Measurements from ENCODE around the gene CARS2.

DNA sequence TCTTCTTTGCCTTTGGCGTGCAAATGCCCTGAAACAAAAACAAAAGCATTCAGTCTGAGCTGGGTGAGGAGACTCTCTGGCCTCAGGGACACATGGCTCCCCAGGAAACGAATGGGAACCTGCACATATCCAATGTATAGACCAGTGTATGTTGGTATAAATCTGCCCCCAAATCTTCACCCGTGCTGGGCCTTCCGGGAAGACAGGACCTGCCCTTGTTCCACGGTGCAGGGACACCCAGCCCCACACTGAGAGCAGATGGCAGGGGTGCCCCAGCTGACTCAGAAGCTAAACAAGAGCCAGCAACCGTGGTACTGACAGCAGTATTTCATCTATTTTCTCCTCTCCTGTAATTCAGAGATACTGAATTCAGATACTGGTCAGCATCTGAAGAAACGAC, 42.4 kb downstream of the CARS2 start:
- TF ChIP-seq POLR2A (IDR thresholded peaks at IDR 0.05) (no peak), EP300 (IDR thresholded peaks at IDR 0.05) (no peak)
- TF ChIP-seq, protein P1, sequence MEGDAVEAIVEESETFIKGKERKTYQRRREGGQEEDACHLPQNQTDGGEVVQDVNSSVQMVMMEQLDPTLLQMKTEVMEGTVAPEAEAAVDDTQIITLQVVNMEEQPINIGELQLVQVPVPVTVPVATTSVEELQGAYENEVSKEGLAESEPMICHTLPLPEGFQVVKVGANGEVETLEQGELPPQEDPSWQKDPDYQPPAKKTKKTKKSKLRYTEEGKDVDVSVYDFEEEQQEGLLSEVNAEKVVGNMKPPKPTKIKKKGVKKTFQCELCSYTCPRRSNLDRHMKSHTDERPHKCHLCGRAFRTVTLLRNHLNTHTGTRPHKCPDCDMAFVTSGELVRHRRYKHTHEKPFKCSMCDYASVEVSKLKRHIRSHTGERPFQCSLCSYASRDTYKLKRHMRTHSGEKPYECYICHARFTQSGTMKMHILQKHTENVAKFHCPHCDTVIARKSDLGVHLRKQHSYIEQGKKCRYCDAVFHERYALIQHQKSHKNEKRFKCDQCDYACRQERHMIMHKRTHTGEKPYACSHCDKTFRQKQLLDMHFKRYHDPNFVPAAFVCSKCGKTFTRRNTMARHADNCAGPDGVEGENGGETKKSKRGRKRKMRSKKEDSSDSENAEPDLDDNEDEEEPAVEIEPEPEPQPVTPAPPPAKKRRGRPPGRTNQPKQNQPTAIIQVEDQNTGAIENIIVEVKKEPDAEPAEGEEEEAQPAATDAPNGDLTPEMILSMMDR (IDR thresholded peaks at IDR 0.05), result no peak

All from sigmoid colon (tissue), 4 donors.